MM.1S (cell line): ENCODE measurements around the gene ZKSCAN8.

Experiments
- EZH2 ChIP-seq: fragments of 300-600 bp; sonication (generic); optimal IDR thresholded peaks from 2 replicates; pipeline ENCODE3; 2017; ENCODE audit warnings: low read depth, mild to moderate bottlenecking, antibody characterized with exemption, low read length, mixed read lengths
- TF ChIP-seq, protein P1 (sequence below): fragments of 300-600 bp; sonication (generic); IDR thresholded peaks from 2 replicates; pipeline ENCODE4 v1.5.1; 2016; ENCODE audit warnings: antibody characterized with exemption, low read length, mixed read lengths

DNA sequence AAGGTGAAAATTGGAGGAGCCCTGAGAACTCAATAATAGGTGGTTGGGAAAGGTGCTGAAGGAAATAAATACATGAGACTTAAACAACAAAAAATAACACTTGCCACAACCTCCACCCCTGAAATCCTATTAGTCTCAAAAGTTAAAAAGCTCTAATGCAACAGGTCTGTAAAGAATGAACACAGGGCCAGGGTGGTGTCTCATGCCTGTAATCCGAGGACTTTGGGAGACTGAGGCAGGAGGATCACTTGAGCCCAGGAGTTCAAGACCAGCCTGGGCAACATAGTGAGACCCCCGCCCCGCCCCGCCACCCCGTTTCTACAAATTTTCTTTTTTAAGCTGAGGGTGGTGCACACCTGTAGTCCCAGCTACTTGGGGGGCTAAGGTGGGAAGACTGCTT lies 1.1 kb upstream of the ZKSCAN8 start:
- TF ChIP-seq, protein P1, sequence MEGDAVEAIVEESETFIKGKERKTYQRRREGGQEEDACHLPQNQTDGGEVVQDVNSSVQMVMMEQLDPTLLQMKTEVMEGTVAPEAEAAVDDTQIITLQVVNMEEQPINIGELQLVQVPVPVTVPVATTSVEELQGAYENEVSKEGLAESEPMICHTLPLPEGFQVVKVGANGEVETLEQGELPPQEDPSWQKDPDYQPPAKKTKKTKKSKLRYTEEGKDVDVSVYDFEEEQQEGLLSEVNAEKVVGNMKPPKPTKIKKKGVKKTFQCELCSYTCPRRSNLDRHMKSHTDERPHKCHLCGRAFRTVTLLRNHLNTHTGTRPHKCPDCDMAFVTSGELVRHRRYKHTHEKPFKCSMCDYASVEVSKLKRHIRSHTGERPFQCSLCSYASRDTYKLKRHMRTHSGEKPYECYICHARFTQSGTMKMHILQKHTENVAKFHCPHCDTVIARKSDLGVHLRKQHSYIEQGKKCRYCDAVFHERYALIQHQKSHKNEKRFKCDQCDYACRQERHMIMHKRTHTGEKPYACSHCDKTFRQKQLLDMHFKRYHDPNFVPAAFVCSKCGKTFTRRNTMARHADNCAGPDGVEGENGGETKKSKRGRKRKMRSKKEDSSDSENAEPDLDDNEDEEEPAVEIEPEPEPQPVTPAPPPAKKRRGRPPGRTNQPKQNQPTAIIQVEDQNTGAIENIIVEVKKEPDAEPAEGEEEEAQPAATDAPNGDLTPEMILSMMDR = no peak
- TF ChIP-seq EZH2 = no peak
